ENCODE data around the gene PARP3. TPM values are rescaled to one million over a fixed set of nuclear protein-coding genes. Genes with fewer than 3 reads are reported as not detected.

PARP3 gene
- total and polyA plus RNA-seq, 10 of the 15 experiments (the other 5 are each of a cell fraction or from before 2014, with no cell fraction given): 2.1 to 31.2 (median 19.5) TPM

DNA sequence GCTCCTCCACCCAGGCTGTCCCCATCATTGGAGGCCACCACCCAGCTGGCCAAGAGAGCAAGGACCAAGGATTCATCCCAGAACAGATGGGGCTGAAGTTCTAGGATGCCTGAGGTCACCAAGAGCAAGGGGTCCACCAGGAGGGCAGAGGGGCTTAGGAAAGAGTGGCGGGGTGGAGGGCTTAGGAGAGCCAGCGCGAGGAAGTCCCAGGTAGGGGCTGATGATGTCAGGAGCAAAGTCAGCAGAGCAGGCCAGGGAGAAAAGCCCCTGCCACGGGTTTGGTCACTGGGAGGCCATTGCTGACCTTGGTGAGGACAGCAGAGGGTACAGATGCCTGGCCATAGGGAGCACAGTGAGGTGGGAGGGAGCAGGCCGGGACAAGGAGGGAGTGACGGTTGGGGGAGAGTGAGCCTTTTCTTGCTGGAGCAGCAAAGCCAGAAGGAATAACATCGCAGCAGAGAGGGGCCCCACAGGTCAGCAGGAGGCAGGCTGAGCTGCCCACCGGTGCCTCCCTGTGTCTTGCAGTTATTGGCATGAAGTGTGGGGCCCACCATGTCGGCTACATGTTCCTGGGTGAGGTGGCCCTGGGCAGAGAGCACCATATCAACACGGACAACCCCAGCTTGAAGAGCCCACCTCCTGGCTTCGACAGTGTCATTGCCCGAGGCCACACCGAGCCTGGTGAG is 5.2 kb downstream of the PARP3 start:
- in situ Hi-C loops (cut with MboI): no loop called here
- 86% methylated on average over 13 of the region's 13 CpGs for WGBS (ENCODE audit: insufficient coverage, insufficient replicate concordance, low lambda C conversion rate, missing lambda C conversion rate)
- ATAC-seq: no peak
- Histone ChIP-seq H3K9me3 (replicated peaks; ENCODE audit: control insufficient read depth, insufficient read depth, low read length) (no peaks in the 10 kb centered on the region), H3K9ac (ENCODE audit: control insufficient read depth, insufficient read depth, low read length) (no peak overlapping the region), H3K27me3 (replicated peaks in 1 of 2; ENCODE audit: control insufficient read depth in 2 of 2, insufficient read depth in 2 of 2, low read length in 1 of 2) (no peaks in the 10 kb centered on the region), H4K20me1 (ENCODE audit: control insufficient read depth, insufficient read depth) (no peaks in the 10 kb centered on the region), H3K4me3 (no peak overlapping the region), H3K79me2 (ENCODE audit: control insufficient read depth, insufficient read depth, low read length) (peaks cover 3% of the 10 kb centered on the region), H3K4me1 (ENCODE audit: control insufficient read depth, insufficient read depth, low read length) (peaks cover 10% of the 10 kb centered on the region), H2AFZ (ENCODE audit: control insufficient read depth, low read depth, low read length) (no peak overlapping the region), H3K27ac (ENCODE audit: control insufficient read depth, insufficient read depth) (no peak overlapping the region), H3K4me2 (ENCODE audit: control insufficient read depth, insufficient read depth) (no peak overlapping the region), H3K36me3 (ENCODE audit: control insufficient read depth in 2 of 2, insufficient read depth in 2 of 2, low read length in 1 of 2) (peaks cover 0 to 2% of the 10 kb centered on the region in 2 experiments; a peak in 1 of 4 replicates)
- ChIA-PET POLR2A (no interaction called here), CTCF (interaction anchor here (1.5 kb wide), 1 partner anchor 27 kb away, joined by 3 read pairs; the partner anchor contains the start of gene ABHD14B), SMC1A (ENCODE audit: uncharacterized antibody, unreplicated experiment) (no interaction called here), RAD21 (ENCODE audit: unreplicated experiment) (no interaction called here)
- TF ChIP-seq SMC3 (IDR thresholded peaks at IDR 0.05; ENCODE audit: borderline replicate concordance, low read length): no peak
- no peak for TF ChIP-seq SUPT20H (IDR thresholded peaks at IDR 0.05; ENCODE audit: borderline replicate concordance, control insufficient read depth, low read depth, low read length)
- TF ChIP-seq, protein P1, sequence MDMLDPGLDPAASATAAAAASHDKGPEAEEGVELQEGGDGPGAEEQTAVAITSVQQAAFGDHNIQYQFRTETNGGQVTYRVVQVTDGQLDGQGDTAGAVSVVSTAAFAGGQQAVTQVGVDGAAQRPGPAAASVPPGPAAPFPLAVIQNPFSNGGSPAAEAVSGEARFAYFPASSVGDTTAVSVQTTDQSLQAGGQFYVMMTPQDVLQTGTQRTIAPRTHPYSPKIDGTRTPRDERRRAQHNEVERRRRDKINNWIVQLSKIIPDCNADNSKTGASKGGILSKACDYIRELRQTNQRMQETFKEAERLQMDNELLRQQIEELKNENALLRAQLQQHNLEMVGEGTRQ (IDR thresholded peaks at IDR 0.05; ENCODE audit: borderline replicate concordance, low read depth, low read length): no peak
- TF ChIP-seq MTA2 (IDR thresholded peaks at IDR 0.05; ENCODE audit: low read depth): no peak
- TF ChIP-seq EED (IDR thresholded peaks at IDR 0.05; ENCODE audit: low read depth): no peak
- TF ChIP-seq FOXK2 (IDR thresholded peaks at IDR 0.05): no peak
- TF ChIP-seq ZNF24 (IDR thresholded peaks at IDR 0.05): no peak
- TF ChIP-seq CREM (IDR thresholded peaks at IDR 0.05; ENCODE audit: low read depth): no peak
- no peak for TF ChIP-seq ZSCAN29 (IDR thresholded peaks at IDR 0.05)
- no peak for TF ChIP-seq RAD51 (IDR thresholded peaks at IDR 0.05)
- TF ChIP-seq, protein P2, sequence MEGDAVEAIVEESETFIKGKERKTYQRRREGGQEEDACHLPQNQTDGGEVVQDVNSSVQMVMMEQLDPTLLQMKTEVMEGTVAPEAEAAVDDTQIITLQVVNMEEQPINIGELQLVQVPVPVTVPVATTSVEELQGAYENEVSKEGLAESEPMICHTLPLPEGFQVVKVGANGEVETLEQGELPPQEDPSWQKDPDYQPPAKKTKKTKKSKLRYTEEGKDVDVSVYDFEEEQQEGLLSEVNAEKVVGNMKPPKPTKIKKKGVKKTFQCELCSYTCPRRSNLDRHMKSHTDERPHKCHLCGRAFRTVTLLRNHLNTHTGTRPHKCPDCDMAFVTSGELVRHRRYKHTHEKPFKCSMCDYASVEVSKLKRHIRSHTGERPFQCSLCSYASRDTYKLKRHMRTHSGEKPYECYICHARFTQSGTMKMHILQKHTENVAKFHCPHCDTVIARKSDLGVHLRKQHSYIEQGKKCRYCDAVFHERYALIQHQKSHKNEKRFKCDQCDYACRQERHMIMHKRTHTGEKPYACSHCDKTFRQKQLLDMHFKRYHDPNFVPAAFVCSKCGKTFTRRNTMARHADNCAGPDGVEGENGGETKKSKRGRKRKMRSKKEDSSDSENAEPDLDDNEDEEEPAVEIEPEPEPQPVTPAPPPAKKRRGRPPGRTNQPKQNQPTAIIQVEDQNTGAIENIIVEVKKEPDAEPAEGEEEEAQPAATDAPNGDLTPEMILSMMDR (IDR thresholded peaks at IDR 0.05 in 2 of 3, conservative IDR thresholded peaks at IDR 0.05 in 1 of 3; ENCODE audit: control insufficient read depth in 2 of 3, extremely low read depth in 1 of 3, insufficient read depth in 1 of 3, low read depth in 3 of 3, low read length in 3 of 3): no peak
- TF ChIP-seq, protein P3, sequence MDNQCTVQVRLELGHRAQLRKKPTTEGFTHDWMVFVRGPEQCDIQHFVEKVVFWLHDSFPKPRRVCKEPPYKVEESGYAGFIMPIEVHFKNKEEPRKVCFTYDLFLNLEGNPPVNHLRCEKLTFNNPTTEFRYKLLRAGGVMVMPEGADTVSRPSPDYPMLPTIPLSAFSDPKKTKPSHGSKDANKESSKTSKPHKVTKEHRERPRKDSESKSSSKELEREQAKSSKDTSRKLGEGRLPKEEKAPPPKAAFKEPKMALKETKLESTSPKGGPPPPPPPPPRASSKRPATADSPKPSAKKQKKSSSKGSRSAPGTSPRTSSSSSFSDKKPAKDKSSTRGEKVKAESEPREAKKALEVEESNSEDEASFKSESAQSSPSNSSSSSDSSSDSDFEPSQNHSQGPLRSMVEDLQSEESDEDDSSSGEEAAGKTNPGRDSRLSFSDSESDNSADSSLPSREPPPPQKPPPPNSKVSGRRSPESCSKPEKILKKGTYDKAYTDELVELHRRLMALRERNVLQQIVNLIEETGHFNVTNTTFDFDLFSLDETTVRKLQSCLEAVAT (IDR thresholded peaks at IDR 0.05): no peak
- no peak for TF ChIP-seq RB1 (IDR thresholded peaks at IDR 0.05; ENCODE audit: borderline replicate concordance)
- no peak for TF ChIP-seq CREB1 (IDR thresholded peaks at IDR 0.05; ENCODE audit: low read depth)
- no TSS peak for BruUV-seq (replicated peaks)
- intact Hi-C loops (cut with micrococcal nuclease; ENCODE audit: unreplicated experiment): no loop called here
- FAIRE-seq: no peak
- DNase-seq (ENCODE audit: low read depth, low spot score): no peak

Data from GM12878 (cell line).